Stomach smooth muscle (tissue), 2 donors: ENCODE results near the gene PTPRK.

Source experiments
- H3K27ac ChIP-seq: one replicate; pipeline ENCODE4 v1.7.0; 2013; ENCODE audit warnings: mild to moderate bottlenecking, low read length, inconsistent platforms
- H3K27me3 ChIP-seq, 2 donors: one replicate each; pipeline ENCODE4 v1.7.0; 2013; ENCODE audit warnings: low read length in 2 of 2; ENCODE audit not compliant: insufficient read depth in 2 of 2, control insufficient read depth in 1 of 2
- H3K36me3 ChIP-seq, 2 donors: one replicate each; pipeline ENCODE4 v1.7.0; 2013; ENCODE audit warnings: low read length in 2 of 2; ENCODE audit not compliant: control insufficient read depth in 2 of 2, insufficient read depth in 2 of 2
- H3K4me1 ChIP-seq: one replicate; pipeline ENCODE4 v1.7.0; 2013; ENCODE audit warnings: low read length; ENCODE audit not compliant: control insufficient read depth, insufficient read depth
- H3K4me3 ChIP-seq, 2 donors: one replicate each; pipeline ENCODE4 v1.7.0; 2013; ENCODE audit warnings: low read length in 2 of 2
- H3K9ac ChIP-seq, 2 donors: one replicate each; pipeline ENCODE4 v1.7.0; 2013; ENCODE audit warnings: low read length in 2 of 2, mild to moderate bottlenecking in 1 of 2
- H3K9me3 ChIP-seq, 2 donors: one replicate each; pipeline ENCODE4 v1.7.0; 2013; ENCODE audit warnings: low read length in 2 of 2; ENCODE audit not compliant: control insufficient read depth in 2 of 2
- donor health status: healthy.
- donor health status: Pancreatic carcinoma.

PTPRK gene

GRCh38 chr6:128388380-128388779 is 132.0 kb downstream of the PTPRK start:
- Histone ChIP-seq H3K4me1 (no peaks in the 10 kb centered on the region), H3K4me3 (no peak overlapping the region), H3K9me3 (no peaks in the 10 kb centered on the region), H3K36me3 (no peaks in the 10 kb centered on the region), H3K9ac (no peak overlapping the region), H3K27me3 (no peaks in the 10 kb centered on the region), H3K27ac (no peak overlapping the region)

- Histone ChIP-seq H3K4me3 (no peak overlapping the region), H3K27me3 (no peaks in the 10 kb centered on the region), H3K27ac (no peak overlapping the region), H3K9me3 (peaks cover 0 to 6% of the 10 kb centered on the region in 2 donors), H3K4me1 (no peaks in the 10 kb centered on the region), H3K9ac (no peak overlapping the region), H3K36me3 (peaks cover 0 to 4% of the 10 kb centered on the region in 2 donors)
Measured at GRCh38 chr6:128380891-128381290, 139.5 kb downstream of the PTPRK start.

GRCh38 chr6:128379577-128379976 is 140.8 kb downstream of the PTPRK start:
- no peak overlapping the region for H3K9ac ChIP-seq
- H3K27me3 ChIP-seq: no peaks in the 10 kb centered on the region
- no peak overlapping the region for H3K4me3 ChIP-seq
- no peak overlapping the region for H3K27ac ChIP-seq
- H3K4me1 ChIP-seq: no peaks in the 10 kb centered on the region
- H3K9me3 ChIP-seq: peaks cover 0 to 6% of the 10 kb centered on the region in 2 donors
- H3K36me3 ChIP-seq: peaks cover 0 to 4% of the 10 kb centered on the region in 2 donors

- H3K4me3 ChIP-seq: peak overlapping the region in 1 of 2 donors; percentile 26
- no peak overlapping the region for H3K27ac ChIP-seq
- H3K4me1 ChIP-seq: no peaks in the 10 kb centered on the region
- H3K9me3 ChIP-seq: peaks cover 0 to 6% of the 10 kb centered on the region in 2 donors
- peaks cover 0 to 4% of the 10 kb centered on the region in 2 donors for H3K36me3 ChIP-seq
- H3K27me3 ChIP-seq: no peaks in the 10 kb centered on the region
- no peak overlapping the region for H3K9ac ChIP-seq
Measured at GRCh38 chr6:128376952-128377503, 143.4 kb downstream of the PTPRK start.

- H3K4me1 ChIP-seq: no peaks in the 10 kb centered on the region
- no peaks in the 10 kb centered on the region for H3K36me3 ChIP-seq
- H3K9ac ChIP-seq: no peak overlapping the region
- H3K9me3 ChIP-seq: no peaks in the 10 kb centered on the region
- H3K27me3 ChIP-seq: no peaks in the 10 kb centered on the region
- no peak overlapping the region for H3K4me3 ChIP-seq
- H3K27ac ChIP-seq: no peak overlapping the region
Measured at GRCh38 chr6:128371136-128371535, 149.3 kb downstream of the PTPRK start.

GRCh38 chr6:128370072-128370471 is 150.3 kb downstream of the PTPRK start:
- no peaks in the 10 kb centered on the region for H3K4me1 ChIP-seq
- no peaks in the 10 kb centered on the region for H3K27me3 ChIP-seq
- H3K9ac ChIP-seq: no peak overlapping the region
- no peaks in the 10 kb centered on the region for H3K36me3 ChIP-seq
- H3K9me3 ChIP-seq: no peaks in the 10 kb centered on the region
- peak overlapping the region in 1 of 2 donors; percentile 8 for H3K4me3 ChIP-seq
- H3K27ac ChIP-seq: no peak overlapping the region

GRCh38 chr6:128368213-128368944 is 152.0 kb downstream of the PTPRK start:
- Histone ChIP-seq H3K9ac (no peak overlapping the region), H3K27ac (no peak overlapping the region), H3K27me3 (no peaks in the 10 kb centered on the region), H3K9me3 (no peaks in the 10 kb centered on the region), H3K36me3 (no peaks in the 10 kb centered on the region), H3K4me1 (no peaks in the 10 kb centered on the region), H3K4me3 (no peak overlapping the region)

- Histone ChIP-seq H3K36me3 (no peaks in the 10 kb centered on the region), H3K27me3 (no peaks in the 10 kb centered on the region), H3K27ac (no peak overlapping the region), H3K9me3 (no peaks in the 10 kb centered on the region), H3K4me3 (no peak overlapping the region), H3K9ac (no peak overlapping the region), H3K4me1 (no peaks in the 10 kb centered on the region)
Measured at GRCh38 chr6:128367437-128367836, 153.0 kb downstream of the PTPRK start.

- no peaks in the 10 kb centered on the region for H3K36me3 ChIP-seq
- H3K9ac ChIP-seq: no peak overlapping the region
- no peak overlapping the region for H3K4me3 ChIP-seq
- H3K27ac ChIP-seq: no peak overlapping the region
- no peaks in the 10 kb centered on the region for H3K9me3 ChIP-seq
- H3K27me3 ChIP-seq: no peaks in the 10 kb centered on the region
- H3K4me1 ChIP-seq: no peaks in the 10 kb centered on the region
Measured at GRCh38 chr6:128365520-128366160, 154.8 kb downstream of the PTPRK start.

- no peaks in the 10 kb centered on the region for H3K36me3 ChIP-seq
- no peaks in the 10 kb centered on the region for H3K4me1 ChIP-seq
- no peaks in the 10 kb centered on the region for H3K27me3 ChIP-seq
- H3K27ac ChIP-seq: no peak overlapping the region
- H3K9me3 ChIP-seq: no peaks in the 10 kb centered on the region
- H3K9ac ChIP-seq: no peak overlapping the region
- H3K4me3 ChIP-seq: no peak overlapping the region
Measured at GRCh38 chr6:128364766-128365519, 155.5 kb downstream of the PTPRK start.
